ENCODE results near the gene PCED1B.
"Not testable (repeated sequence)": the region's sequence is repeated elsewhere in the genome, so short reads cannot be mapped to it uniquely, and the experiment has no call there.

The PCED1B gene

DNA sequence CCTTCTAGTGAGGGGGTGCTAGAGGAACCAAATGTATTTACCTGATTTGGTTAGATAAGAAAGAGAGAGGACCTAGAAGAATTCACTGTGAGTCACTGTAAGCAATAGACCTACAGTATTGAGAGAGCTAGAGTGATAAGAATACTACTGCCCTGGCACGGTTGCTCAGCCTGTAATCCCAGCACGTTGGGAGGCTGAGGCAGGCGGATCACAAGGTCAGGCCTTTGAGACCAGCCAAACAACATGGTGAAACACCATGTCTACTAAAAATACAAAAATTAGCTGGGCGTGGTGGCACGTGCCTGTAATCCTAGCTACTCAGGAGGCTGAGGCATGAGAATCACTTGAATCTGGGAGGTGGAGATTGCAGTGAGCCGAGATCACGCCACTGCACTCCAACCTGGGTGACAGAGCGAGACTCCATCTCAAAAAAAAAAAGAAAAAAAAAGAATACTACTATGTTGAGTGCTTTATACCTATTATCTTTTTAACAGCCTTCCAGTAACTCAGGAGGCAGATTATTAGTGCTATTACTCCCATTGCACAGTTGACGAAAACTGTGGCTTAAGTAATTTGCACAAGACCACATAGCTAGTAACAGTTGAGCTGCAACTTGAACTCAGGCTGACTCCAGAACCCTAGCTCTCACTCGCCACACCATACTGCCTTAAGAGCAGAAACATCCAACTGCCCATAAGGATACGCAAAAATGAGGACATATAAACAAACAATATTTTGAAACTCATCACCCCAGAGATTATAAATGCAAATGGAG is 102.9 kb downstream of the PCED1B start:
- DNase-seq, result not testable (repeated sequence)

DNA sequence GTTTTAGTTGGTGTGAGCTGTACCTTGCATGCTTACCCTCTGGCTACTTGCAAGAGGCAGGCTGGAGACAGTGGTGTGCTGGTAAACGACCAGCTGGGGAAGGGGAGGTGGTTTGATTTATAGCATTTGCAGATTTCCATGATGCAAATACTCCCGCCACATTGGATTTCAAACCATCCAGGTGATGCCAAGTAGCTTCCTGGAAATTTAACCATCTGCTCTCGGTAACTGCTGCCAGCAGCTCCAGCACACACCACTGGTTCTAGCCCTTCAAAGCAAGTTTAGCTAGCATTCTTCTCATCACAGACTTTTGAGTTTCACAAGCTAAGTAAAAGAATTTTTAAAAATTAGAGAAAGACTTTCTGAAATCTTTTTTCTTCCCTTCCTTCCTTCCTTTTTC is 104.8 kb downstream of the PCED1B start:
- DNase-seq, result no peak

DNA sequence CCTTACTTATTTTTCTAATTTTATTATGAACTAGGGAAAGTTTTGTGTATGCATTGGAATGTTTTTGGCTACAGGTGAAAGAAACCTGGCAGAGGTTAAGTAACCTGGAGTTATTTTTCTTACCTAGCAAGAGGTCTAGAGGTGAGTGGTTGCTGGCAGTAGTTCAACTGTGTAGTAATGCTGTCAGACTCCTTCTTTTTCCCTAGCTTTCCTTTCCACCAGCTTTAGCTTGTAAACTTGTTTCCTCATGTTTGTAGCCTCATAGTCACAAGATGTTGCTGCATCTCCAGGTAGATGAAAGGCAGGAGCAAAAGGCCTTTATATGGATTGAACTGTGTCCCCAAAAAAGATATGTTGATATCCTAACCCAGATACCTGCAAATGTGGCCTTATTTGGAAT is 105.4 kb downstream of the PCED1B start:
- DNase-seq, result no peak

DNA sequence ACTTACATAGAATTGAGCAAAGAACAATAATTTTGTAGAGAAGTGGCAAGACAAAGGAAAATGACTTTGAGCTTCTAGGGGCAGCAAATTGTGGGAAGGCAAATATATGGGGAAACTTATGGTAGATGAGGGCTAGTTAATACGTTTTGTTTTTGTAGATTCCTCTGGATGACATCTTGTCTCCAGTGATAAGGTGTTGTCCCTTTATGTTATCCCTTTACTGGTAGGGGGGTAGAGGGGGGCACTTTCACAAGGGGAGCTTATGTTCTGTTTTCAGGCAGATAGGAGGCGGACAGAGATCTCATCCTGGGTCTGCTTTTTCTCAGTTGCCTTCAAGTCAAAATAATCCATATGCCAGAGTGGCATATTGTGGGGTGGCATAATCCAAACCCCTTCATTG is 106.8 kb downstream of the PCED1B start:
- no peak for DNase-seq

DNA sequence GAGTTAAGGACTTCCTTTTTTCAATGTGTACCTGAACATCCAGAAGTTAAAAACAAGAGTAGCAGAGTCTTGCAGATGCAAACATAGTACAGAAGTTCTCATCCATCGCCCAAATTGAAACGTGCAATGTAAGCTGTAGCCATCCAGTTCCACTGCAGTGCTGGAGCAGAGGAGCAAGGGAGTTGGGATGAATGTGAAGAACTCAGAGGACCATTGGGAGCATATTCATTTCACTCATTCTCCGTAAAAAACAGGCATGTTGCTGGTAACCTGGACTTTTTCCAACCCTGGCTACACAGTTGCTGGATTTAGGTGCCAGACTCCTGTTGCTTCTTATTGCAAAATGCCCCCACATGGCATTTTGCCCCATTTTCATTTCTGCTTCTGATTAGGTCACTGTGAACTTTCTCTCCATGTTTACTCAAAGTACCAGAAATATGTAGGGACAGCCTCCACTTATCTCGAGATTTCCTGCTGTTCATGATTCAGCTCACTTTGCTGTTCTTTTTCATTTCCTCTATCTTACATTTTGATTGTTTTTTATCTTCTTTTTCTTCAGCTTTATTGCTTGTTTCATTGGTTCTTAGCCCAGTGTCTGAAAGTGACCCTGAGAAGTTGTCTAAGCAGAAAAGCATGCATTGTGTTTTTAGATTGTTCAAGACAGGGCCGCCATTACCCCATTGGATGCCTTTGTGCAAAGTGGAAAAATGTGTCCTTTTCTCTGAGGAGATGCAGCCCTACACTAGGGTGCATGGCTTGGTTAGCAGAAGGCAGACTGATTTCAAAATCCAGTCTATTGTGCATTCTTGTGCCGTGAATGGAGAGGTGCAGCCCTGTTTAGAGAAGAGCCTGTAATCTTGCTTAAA is 109.4 kb downstream of the PCED1B start:
- DNase-seq, result no peak

DNA sequence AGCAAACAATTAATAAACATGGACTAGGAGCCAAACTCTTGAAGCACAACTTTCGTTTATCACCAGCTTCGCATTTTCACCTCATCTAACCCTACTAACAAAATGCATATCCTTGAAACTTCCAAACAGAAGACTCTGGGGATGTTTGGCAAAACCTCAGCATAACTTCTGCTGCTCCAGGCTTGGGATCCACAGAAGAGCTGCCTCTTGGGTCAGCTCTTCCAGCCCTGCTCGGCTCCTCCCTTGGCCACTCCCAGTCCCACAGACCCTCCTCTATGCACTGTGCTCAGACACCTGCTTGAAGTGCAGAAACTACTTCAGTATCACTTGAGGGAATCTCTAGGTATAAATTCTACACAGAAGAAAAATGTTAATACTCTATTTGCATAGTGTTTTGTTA is 110.3 kb downstream of the PCED1B start:
- DNase-seq, result no peak

DNA sequence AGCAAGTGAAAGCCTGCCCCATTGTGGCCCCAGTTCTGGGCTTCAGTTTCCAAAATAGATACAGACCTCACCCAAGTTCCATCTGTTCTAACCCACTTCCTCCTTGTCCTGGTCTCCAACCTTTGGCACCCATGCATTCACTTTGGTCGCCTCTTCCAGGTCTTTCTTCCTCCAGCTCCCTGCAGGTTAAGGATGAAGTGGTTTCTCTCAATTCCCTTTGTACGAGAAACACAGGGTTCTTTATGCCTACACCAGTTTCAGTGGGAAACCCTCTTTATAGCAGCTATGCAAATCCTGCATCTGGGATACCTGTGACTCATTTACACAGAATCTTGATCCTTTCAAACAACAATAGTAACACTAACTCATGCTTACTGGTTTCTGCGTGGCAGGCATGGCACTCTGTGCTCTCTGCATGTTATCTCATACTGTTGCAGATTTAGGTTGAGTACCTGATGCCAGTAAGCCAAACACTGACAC is 110.9 kb downstream of the PCED1B start:
- DNase-seq, result no peak

DNA sequence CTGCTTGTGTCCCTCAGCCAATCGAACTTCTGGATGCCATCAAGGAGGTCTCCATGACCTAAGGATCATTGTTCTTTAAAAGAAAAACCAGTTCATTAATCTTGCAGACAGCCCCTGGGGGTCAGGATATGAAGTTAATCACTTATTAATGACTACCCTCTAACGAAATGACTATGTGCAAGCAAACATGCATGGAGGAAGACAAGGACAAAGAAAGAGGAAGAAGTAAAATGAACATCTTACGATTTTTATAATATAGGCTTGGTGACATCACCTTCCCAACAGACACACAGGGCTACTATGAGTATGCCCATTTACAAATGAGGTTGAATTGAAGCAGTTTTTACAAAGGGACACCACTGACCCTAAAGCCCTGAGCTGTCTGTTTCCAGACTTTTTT is 111.5 kb downstream of the PCED1B start:
- DNase-seq, result no peak

DNA sequence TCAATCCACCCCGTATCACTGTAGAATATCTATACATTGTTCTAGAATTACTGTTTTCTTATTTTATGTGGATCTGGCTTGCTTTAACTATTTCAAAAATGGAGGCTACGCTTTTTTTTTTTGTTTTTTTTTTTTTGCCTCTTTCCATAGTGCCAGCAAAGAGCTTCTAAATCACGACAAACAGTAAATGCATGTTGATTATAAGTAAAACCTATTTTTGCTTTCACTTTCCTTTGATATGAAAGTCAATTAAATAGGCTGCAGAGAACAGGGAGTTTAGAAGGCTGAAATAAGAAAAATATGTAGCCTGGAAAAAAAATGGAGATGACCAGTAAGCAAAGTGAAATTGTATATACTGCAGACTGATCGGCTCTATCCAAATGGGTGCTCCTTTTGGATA is 112.6 kb downstream of the PCED1B start:
- no peak for DNase-seq

DNA sequence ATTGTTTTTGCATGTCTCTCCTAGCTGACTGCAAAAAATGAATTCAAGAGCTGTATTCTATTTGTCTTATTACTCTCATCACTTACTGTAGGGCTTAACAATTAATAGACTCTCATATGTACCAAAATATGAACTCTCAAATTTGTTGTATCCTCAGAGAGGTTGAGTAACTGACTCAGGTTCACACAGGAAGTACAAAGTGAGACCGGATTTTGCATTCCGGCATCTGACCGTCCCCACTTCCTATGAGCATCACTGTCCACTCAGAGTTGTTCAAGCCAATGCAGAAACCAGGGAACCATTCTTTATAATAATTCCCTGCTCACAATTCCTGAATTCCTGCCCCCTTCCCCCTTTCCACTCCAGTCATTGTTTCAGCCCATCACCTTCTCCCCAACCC is 113.6 kb downstream of the PCED1B start:
- DNase-seq, result no peak

DNA sequence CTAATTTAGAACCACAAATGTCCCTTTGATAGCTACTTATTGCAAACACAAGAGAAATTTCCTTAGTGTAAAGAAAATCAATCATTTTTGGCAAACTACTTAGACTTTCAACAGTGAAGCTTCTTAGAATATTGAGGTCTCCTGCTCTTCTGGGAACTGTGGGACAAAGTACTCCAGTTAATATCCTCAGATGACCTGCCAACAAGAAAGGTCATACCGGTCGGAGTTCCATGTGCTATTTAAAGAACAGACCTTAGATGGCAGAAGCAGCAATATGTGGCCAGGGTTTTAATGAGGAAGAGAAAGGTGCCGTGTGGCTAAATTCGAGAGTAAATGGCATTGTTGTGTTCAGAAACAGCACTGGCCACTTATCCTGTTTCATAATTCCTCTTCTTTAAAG is 115.1 kb downstream of the PCED1B start:
- DNase-seq, result no peak

DNA sequence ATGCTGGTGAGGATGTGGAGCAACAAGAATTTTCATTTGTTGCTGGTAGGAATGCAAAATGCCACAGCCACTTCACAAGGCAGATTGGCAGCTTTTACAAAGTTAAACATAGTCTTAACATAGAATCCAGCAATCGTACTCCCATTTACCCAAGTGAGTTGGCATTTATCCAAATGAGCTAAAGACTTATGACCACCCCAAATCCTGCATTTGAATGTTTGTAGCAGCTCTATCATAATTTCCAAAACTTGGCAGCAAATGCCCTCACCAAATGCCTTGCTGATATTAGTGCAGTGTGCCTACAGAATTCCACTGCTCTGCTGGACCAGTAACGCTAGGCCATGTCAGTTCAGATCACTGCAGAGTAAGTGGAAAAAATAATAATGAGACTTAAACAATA is 121.0 kb downstream of the PCED1B start:
- DNase-seq, result no peak

DNA sequence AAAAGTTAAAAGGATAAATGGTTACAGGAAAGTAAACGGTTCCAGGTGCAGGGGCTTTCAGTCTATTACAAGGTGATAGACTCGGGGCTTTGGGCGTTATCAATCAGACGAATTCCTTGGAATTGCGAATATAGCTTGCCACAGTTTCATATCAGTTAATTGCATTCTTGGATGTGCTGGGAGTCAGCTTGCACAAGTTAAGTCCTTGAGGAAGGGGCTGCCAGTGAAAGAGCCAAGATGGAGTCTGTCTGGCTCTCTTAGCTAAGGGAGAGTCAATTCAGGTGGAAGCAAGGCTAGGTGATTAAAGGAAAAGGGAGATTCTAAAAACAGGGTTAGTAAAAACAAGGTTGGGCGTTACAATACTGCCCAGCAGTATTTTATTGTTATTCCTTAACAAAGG is 121.8 kb downstream of the PCED1B start:
- not testable (repeated sequence) for DNase-seq

DNA sequence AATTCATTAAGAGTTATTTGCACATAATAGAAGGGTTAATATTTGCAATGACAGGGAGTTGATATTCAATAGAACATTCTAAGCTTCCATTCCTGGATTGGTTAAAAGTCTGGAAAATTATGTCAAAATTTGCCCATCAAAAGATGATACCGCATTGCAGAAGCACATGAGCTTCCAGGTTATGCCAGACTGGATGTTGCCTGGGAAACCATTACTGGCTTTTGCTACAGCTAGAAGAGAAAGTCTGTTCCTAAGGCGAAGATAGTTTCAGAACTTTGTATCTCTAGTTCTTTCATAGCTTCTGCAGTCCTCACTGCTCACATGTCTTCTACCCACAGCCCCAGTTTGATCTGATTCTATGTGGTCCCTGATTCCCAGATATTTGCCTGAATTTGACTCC is 122.8 kb downstream of the PCED1B start:
- no peak for DNase-seq

DNA sequence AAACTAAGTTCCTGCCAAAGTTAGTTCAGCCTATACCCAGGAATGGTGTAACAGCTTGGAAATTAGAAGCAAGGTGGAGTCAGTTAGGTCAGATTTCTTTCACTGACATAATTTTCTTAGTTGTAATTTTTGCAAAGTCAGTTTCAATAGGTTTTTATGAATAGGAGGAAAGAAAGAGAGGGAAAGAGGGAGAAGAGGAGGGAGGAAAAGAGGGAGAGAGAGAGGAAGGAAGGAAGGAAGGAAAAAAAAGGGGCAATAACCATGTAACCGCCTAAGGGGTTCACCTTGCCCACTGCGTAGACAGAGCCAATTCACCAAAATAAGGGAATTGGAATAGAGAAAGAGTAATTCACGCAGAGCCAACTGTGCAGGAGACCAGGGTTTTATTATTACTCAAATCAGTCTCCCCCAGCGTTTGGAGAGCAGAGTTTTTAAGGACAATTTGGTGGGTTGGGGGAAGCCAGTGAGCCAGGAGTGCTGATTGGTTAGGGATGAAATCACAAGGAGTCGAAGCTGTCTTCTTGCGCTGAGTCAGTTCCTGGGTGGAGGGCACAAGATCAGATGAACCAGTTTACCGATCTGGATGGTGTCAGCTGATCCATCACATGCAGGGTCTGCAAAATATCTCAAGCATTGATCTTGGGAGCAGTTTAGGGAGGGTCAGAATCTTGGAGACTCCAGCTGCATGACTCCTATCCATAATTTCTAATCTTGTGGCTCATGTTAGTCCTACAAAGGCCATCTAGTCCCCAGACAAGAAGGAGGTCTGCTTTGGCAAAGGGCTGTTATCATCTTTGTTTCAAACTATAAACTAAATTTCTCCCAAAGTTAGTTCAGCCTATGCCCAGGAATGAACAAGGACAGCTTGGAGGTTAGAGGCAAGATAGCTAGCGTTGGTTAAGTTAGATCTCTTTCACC is 126.4 kb downstream of the PCED1B start:
- no peak for DNase-seq

DNA sequence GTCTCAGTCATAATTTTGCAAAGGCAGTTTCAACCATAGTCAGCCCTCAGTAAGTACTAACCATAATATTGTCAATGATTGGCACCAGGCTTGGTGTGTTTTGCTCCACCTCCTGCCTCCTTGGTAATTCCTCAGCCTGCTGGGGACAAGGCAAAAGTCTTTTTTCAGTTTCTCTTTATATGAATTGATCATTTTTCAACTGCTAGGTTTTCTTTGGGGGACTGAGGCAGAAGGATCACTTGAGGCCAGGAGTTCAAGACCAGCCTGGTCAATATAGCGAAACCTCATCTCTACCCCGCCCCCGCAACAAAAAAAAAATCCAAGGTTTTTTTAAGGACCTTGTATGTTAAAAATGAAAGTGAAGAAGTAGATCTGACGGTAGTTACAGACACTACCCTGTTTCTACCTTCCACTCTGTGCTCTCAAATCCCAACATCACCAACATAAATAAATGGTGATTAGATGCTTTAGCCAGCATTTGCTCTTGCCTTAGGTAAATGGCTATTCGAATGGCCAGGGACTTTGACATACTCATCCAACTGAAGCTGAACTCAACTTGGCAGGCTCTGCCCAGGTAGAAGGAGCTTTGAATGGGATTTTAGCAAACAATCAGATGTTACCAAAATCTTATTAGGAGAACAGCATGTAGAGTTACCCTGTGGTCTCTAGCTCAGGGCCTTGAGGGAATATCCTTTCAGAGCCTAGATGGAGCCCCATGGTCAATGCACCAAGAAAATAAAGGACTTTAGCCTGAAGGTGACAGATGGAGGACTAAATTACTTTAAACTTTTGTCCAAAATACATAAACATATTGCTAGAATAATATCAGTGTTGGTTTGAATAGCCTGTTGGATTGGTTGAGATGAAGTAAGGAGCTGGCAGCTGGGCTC is 127.3 kb downstream of the PCED1B start:
- no peak for DNase-seq

DNA sequence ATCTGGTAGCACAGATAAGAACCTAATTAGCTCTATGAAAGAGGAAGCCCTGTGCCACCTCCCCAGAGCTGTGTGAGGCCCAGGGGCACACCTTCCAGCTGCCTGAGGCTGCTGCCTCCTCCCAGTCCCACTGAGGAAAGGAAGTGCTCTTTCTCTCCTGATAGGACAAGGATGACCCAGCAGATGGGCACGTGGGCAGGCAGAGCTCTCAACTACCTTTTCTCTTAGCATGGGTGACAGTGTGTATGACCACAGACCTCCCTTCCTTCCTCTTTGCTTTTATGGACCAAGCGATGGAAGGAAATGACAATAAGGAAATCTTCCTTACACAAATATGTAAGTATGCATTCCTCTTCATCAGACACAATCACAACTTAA is 127.9 kb downstream of the PCED1B start:
- no peak for DNase-seq

DNA sequence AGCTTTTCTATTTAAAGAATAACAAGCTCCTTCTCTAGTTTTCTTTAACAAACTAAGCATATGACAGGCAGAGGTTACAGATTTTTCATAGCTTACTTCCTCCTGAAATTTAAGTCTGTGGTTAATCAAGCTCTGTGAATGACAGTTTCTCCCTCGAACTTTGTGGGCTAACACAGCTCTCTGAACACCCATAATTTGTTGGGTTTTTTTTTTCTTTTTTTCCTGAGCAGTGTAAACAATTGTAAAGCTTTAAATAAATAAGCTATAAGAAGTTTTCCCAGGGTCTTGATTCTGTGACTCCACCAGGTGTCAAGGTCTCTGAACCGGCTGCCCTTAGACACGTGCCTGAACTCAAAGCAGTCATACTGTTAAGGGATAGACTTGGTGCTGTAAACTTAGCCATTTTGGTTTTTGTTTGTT is 128.4 kb downstream of the PCED1B start:
- no peak for DNase-seq

DNA sequence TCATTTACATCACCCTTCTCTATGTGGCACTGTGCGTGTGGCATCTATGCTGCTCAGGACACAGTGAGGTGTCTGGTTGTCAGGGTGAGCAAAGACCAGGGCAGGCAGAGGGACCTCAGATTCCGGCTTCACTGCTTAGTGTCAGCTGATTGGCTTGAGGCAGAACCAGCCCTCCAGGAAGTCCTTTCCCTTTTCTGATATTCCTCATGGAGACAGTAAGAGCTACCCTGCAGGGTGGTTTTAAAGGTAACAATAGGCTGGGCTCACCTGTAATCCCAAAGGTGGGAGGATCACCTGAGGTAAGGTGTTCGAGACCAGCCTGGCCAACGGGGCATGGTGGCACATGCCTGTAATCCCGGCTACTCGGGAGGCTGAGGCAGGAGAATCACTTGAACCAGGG is 129.6 kb downstream of the PCED1B start:
- DNase-seq, result no peak

DNA sequence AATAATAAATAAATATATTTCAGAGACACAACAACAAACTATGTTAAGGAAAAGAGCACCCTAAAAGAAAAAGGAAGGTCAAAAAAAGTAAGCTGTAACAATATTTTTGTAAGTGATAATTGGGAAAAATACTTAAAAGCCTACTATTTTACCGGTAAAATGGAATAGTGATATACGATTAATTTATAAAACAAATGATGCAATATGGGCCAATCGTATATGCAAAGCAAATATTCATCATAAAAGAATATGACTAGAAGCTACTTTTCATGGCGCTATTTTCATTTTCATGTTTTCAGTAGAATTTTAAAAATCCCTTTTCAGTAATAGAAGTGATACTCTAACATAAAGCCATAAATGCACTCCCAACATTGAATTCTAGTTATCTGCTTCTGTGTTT is 131.4 kb downstream of the PCED1B start:
- DNase-seq, result no peak

DNA sequence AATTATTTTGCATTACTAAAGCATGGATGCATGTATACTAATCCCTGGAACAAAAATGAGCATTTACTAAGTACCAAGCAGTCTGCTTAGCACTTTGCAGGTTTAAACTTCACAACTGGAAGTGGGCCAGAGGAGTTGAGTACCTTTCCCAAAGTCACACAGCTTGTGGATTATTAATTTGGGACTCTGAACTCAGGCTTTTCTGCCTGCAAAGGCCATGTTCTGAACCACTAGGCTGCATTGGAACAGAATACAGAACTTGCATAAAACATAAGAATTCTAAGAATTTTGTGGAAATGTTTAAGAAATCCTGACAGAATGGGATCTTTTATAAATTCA is 133.2 kb downstream of the PCED1B start:
- DNase-seq, result no peak

DNA sequence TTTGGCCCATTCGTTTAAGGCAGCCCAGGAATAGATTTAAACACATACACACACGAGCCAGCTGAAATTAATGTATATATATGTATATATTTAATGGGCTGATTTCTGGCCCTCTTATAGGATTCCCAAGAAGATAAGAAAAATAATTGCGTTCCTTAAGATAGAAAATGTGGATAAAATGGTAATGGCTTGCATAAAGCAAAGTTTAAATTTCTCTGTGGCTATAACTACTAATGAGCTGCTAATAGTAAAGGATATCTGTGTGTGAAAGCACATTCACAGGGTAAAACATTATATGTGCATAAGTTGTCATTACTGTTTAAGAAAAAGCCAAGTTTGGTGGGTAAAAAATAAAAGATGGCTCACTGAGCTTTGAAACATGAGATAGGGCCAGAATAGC is 134.0 kb downstream of the PCED1B start:
- no peak for DNase-seq
